GM21619 (cell line): ENCODE data around the gene SCART1.
"Not testable (repeated sequence)": the region's sequence is repeated elsewhere in the genome, so short reads cannot be mapped to it uniquely, and the experiment has no call there.

ENCODE experiments used
- ATAC-seq: cut with Tn5 transposase; IDR thresholded peaks from one replicate; pipeline ENCODE4 v1.9.1; 2021; ENCODE audit not compliant: unreplicated experiment

Gene SCART1

DNA sequence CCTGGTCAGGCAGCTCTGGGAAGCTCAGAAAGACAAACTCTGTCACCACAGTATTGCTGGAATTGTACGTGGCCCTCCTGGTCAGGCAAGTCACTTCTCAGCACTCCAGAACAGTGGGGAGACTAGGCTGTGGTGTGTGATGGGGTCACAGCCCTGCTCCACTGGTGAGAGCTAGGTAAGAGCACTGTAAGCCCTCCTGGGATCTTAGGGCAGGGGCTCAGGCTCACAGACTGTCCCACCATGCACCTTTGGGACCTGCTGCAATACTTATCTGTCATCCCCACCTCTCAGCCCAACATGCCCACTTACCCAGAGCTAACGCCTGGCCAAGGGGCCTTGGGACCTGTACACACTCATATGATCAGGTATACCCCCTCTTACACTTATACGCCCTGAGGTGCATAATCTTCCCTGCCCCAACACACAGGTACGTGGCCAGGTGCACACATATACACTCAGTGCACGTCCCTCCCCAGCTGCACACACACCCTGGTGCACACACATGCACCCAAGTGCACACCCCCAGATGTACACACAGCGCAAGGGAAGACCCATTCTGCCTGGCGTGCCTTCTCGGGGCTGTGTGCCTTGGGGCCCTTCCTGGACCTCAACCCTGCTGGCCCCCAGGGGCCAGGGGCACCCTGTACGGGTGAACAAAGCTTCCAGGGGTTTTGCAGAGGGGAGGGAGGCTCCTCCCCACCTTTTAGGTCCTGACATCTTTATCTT, 21.7 kb upstream of the SCART1 start:
- ATAC-seq: not testable (repeated sequence)

DNA sequence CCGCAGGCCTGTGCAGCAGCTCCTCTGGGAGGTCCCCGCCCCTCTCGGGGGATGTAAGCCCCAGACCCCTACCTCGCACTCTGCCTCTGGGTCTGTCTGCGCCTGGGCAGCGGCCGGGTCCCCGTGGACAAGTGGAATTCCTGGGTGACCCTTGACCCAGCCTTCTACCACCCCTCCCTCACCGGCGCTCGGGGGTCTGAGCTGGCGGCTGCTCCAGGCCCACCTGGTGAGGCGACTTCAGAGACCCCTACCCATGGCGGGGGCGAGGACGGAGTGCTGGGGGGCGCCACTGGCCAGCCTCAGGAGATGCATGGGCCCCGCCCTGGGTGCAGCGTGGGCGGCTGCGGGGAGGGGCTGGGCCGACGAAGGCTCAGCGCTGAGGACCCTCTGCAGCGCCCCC, 21.0 kb upstream of the SCART1 start:
- not testable (repeated sequence) for ATAC-seq

DNA sequence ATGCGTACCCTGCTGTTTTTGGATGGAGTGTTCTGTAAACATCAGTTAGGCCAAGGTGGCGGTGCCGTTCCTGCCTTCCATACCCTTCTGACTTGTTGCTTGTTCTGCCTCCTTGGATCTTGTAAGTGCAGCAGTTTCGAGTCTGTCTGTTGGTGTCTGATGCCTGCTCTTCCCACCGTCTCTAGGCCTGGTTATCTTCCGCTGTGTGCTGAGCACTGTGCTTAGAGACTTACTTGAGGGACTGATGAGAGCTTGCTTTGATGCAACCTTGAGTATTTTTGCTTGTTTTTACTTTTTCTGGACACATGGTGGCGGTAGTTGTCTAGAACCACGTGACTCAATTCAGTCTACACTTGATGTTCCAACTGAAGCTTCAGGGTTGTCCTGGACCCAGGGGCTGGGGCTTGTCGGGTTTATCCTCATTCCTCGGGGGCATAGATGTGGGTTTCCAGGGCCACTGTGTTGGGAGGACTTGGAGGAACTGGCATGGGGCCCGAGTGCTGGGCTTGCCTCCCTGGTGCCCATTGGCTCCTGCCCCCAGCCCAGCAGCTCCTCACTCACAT, 15.0 kb upstream of the SCART1 start:
- no peak for ATAC-seq

DNA sequence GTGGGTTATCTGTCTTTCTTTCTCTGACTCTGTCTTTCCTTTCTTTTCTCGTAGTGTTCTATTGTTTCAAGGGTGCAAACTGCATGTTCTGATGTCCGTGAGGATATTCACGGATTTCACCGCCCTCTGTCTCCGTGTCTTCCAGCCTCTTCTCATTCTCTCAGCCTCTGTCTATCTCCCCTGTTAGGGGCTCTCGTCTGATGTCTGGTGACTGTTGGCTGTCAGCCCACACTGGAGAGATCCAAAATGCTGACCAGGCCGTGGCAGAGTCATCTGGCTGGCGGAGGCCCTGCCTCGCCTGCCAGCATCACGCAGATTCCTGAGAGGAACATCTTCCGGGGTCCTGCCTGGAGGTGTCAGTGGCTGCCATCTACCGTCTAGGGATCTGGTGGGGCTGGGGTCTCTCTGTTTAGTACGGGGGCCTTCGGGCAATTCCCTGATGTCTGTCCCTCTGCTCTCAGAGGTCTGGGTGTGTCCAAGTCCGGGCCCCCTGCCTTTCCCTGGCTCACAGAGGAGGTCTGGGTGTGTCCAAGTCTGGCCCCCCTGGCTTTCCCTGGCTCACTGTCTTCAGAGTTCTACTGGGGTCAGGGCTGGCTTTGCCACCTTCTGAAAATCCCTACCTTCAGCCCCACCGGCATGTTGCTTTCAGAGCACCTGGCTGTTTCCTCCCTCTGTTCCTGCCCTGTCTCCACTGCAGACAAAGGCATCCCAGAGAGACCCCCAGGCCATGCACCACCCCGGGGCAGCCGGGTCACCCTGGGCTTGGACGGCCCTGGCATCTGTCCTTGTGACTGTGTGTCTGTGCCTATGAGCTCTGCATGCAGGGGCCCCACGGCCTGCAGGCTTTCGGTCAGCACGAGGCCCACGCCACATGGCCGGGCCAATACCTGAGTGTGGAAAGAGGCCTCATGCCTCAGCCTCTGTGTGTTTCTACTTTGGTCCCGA, 14.0 kb upstream of the SCART1 start:
- ATAC-seq: no peak

DNA sequence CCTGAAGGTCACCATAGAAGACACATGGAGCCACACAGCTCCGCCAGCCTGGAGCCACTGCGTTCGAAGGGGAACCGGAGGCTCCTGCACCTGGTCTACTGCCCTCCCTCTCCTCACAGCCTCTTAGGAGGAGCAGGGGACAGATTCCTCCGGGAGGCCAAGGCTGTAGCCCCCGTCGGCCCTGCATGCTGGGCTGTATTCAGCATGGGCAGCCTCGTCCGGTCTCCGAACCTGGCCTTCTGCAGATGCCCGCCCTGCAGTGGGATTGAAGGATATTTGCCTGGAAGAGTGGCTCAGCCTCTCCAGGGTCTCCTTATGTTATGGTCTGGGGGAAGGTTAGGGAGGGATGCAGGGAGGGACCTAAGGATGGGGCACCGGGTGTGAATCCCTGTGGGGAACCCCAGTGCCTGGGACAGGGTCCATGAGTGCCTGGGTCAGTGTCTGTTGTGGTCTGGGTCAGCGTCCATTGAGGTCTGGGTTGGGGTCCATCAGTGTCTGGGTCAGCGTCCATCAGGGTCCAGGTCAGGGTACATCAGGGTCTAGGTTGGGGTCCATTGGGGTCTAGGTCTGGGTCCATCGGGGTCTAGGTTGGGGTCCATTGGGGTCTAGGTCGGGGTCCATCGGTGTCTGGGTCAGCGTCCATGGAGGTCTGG, 13.0 kb upstream of the SCART1 start:
- ATAC-seq: no peak

DNA sequence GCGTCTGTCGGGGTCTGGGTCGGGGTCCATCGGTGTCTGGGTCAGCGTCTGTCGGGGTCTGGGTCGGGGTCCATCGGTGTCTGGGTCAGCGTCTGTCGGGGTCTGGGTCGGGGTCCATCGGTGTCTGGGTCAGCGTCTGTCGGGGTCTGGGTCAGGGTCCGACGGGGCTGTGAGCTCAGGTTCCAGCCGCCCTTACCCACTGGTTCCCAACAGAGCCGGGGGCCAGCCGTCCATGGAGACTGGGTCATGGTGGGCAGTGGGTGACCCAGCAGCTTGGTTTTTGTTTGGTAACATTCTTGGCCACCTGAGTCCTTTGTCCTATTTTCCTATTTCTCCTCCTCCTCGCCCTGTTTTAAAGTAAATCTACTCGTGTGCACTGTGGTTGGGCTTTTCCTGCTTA, 12.4 kb upstream of the SCART1 start:
- ATAC-seq: not testable (repeated sequence)

DNA sequence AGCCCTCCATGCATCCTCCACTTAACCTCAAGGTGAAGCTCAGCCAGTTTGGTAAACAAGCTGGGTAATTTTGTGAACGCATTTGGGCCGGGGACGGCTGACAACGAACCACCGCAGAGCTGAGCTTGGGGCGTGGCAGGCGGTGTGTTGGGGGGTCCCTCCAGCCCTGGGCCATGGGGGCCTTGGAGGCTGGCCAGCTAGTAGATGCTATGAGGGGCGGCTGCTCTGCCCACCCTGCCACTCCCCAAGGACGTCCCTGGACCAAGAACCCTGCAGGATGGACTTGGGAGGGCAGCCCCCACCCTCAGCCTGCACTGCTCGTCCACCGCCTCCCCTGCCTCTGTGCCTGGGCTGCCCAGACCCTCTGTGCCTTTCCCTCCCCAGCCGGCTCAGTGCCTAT, 12.0 kb upstream of the SCART1 start:
- no peak for ATAC-seq

DNA sequence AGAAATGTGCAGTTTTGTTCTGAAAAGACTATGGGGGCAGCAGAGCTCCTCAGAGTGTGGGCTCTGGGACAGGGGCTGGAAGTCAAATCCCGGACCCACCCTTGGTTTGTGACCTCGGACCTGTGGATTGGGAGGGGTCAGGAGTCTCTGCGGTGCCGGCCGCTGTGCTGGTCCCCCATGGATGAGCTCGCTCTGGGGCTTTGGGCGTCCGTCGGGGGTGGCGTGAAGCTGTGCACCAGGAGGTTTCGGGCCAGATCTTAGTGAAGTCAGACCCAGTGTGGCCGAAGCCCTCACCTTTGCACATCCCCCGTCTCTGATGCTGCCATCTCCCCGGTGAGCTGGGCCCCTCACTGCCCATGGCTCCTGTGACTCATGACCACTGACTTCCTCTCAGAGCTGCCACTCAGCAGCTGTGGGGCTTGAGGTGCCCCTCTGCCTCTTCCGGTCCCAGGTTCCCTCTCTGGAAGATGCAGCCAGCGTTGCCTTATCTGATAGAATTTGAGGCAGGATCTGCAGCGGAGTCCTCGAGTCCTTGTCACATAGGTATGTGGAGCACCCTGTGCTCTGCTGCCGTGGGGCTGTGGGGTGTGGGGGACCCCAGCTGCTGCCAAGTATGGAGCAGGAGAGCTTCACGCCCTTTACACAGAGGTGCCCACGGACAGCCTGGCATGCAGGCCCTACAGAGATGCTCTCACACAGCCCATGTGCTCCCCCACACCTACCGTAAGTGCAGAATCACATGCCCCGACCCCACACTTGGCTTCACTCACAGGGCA, 11.4 kb upstream of the SCART1 start:
- no peak for ATAC-seq

DNA sequence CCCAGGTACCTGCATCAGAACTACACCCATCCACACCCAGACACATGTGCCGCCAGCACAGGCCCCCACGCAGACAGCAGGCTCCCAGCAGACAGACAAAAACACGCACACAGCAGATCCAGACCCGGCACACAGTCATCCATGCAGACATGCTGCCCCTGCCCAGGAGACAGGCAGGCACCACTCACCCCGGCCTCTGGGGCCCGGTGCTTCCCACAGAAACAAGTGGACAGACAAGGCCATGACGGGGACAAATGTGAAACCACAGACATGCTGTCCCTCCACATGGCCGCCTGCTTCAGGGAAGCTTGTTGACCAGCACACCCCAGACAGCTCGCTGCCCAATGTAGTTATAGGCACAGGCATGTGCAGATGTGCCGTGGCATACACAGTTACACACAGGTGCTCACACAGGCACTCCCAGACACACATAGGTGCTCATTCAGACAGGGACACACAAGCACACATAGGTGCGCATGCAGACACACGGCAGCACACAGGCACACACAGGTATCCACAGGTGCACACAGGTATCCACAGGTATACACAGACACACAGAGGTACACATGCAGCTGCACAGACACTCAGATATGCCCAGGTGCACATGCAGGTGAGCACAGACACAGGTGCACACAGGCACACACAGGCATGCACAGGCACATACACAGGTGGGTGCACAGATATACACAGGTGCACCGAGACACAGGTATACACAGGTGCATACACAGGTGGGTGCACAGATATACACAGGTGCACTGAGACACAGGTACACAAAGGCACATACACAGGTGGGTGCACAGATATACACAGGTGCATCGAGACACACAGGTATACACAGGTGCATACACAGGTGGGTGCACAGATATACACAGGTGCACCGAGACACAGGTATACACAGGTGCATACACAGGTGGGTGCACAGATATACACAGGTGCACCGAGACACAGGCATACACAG, 10.5 kb upstream of the SCART1 start:
- no peak for ATAC-seq

DNA sequence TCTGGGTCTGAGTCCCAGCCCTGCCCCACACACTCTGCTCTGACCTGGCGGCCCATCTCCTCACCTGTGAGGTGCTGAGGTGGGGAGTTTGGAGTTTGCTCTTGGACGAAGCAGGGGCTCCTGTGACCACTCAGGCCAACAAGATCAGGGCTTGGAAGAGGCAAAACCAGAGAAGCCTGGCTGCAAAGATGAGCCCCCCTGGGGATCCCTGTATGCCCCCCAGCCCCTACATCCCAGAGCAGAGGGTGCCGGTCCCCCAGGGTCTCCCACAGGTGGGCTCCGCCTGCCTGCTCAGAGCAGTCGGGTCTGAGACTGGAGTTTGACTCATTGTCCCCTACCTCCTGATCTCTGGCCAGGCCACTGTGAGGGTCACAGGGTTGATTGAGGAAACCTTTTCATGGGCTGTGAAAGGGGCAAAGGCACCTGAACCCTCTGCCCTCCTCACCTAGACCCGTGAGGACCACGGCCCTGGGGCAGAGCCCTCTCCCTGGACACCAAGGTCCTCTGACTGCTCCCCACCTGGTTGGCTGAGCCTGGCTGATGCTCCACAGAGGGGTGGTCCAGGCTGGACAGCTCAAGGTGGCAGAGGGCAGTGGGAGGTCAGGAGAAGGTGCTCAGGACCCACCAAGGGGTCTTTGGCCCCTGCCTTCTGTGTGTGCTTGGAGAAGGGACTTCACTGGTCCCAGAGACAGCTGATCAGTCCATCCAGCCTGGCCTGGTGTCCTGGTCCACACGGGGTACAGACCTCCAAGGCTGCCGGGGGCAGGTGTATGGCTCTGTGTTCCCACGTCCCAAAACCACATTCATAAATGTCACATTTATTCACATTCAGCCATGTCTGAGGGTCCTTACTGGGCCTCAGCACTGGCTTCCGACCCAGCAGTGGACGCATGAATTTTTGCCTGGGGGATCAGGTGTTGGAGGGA, 9.1 kb upstream of the SCART1 start:
- ATAC-seq: no peak

DNA sequence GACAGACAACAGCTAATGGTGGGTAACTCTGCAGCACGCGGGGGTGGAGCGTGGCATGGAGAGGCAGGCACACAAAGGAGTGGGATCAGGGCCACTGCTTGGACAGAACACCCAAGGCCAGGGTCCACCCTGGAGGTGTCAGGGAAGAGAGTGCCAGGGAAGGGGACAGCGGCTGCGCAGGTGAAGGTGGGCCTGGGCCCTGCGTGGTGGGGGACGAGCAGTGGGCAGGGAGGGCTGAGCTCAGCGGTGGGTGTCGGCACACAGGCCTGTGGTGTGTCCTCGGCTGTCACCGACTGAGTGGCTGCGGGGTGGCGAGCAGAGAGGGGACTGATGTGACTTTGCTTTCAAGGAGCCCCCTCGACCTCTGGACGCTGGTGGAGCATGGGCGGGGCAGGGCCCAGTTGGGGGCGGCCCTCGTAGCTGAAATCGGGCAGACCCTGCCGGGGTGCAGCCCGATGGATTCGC, 8.4 kb upstream of the SCART1 start:
- ATAC-seq: no peak

DNA sequence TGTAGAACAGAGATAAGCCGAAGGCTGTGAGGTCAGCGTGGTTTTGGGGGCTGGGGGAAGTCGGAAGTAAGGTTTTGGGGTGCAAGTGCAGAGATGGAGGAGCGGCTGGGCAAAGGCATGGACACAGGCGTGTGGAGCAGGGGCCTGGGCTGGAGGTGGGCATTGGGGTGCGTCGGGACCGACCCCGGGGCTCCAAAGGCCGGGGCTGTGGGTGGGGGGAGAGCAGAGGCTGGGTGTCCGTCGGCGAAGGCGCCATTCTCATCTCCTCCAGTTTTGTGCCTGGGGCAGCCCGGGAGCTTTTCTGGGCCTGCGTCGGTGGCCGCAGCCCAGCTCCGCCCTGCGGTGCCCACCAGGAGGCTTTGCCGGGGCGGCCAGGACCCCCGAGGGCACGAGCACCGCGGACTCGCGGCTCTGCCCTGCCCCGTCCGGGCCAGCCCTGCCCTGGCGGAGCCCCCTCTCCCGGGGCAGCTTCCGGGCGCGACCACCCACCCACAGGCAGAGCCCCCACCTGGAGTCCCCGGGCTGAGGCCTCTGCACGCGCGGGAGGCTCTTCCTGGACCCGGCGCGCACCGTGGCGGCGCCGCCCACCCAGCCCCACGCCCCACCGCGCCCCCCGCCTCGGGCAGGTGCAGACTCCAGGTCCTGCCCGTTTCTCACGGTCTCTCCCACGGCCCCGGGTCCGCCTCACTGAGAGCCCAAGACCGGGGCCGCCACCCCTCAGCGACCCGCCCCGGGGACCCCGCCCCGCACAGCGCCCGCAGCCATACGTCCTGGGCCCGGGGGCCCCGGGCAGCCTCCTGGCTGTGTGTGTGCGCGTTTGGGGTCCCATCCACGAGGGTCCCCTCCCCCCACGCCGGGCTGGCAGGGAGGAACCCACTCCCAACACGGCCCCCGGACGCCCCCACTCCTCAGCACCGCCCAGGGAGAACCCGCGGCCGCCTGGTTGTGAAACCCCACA, 7.7 kb upstream of the SCART1 start:
- ATAC-seq: no peak

DNA sequence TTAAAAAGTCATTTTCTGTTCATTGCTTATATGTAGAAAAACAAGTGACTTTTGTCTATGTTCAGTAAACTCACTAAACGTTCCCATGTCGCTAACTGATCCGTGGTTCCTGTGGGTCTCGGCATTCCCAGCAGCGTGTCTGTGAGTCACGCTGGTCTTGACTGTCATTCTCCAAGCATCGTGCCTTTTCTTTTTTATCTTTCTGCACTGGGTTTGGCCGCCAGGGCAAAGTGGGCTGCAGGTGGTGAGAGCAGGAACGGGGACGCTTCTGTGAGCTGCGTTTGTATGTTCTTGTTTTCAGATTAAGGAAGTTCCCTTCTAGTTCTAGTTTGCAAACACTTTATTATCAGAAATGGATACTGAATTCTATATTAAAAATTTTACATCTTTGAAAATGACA, 6.8 kb upstream of the SCART1 start:
- ATAC-seq: no peak

DNA sequence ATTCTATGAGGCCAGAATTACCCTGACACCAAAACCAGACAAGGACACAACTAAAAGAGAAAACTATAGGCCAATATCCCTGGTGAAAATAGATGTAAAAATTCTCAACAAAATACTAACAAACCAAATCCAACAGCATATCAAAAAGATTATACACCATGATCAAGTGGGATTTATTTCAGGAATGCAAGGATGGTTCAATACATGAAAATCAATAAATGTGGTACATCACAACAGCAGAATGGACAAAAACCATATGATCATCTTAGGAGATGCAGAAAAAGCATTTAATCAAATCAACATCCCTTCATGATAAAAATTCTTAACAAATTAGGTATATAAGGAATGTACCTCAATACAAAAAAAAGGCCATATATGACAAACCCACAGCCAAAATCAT, 5.6 kb upstream of the SCART1 start:
- ATAC-seq: no peak

DNA sequence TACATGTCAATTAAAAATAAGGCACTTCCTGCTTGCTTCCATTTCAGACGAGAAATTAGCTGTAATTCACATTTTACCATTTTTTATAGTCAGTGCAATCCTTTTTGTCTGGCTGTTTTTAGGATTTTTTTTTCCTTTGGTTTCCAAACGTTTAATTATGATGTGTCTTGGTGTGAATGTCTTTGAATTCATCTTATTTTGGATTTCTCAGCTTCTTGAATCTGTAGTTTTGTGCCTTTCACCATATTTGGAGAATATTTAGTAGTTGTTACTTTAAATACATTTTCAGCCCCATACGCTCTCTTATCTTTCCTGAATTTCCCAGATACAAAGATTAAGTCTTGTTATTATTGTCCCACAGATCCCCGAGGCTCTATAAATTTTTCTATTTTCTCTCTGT, 2.4 kb upstream of the SCART1 start:
- no peak for ATAC-seq

DNA sequence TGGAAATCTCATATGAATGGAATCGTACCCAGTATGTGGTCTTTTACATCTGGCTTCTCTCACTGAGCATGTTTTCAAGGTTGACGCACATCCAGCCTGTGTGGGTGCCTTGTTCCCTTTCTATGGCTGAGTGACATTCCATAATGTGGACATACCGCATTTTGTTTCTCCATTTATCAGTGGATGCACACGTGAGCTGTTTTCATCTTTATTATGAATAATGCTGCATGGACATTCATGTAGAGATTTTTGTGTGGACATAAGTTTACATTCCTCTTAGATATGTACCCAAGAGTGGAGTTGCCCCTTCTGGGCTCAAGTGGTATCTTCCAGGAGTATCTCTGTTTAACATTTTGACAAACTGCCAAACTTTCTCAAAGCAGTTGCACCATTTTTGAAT, 1.3 kb upstream of the SCART1 start:
- ATAC-seq: no peak

DNA sequence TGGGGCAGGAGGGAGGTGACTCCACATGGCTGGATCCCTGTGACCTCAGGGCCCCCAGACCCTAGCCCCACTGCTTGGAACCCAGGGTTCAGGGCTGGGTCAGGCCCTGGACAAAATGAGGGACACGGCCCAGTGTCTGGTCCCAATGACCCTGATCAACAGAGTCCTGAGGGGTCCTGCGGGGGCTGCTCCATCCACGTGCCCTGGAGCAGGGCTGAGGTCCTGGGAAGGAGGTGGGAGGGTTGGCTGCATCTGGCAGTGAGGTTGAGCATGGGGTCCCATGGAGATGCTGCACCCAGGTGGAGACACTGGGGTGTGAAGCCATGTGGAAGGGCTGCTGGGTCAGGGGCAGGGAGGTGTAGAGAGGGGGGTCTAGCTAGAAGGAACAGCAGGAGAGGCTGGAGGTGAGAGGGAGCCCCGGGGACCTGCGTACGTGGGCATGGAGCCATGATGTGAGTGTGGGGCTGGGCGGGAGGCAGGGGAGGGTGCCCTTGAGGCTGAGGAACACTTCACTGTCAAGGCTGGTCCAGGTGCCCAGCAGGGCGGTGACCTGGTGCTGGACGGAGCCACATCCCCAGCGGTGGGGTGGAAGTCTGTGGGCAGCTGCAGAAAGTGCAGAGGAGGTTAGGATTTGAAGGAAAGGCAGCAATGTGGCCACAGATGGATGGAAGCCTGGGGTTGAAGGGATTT, 604 bp downstream of the SCART1 start:
- ATAC-seq: no peak
